GM03348 (cell line): ENCODE data around the gene GNLY.
A peak's percentile ranks its signal among the peaks of the same experiment; 100 is the strongest.

Experiments used
- DNase-seq: peaks from one replicate; pipeline ENCODE4 v3.0.0; 2012; ENCODE audit warnings: low spot score

Gene GNLY

GRCh38 chr2:85728883-85729824 is 35.0 kb downstream of the GNLY start:
- peak; percentile 92 for DNase-seq

- DNase-seq = no peak
These were observed 35.8 kb downstream of the GNLY start for GRCh38 chr2:85729825-85730510.

DNA sequence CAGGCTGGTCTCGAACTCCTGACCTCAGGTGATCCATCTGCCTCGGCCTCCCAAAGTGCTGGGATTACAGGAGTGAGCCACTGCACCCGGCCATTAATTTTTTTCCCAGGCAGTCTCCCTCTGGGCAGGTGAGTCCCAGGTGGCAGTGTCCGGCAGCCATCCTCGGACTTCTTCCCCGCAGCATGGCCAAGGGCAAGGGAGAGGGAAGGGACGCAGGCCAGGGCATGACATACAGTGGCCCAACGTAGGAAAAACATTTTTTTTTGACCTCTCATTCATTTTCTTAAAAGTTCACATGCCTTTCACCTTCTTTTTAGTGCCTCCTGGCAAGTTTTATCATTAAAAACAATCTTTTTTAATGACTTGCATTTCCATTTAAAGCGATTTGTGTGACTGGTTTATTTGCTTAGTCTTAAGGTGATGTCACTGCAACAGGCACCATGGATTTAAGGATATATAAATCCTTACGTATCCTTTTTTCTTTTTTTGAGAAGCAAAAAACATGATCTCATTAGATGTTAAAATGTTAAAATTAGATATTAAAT is 36.6 kb downstream of the GNLY start:
- DNase-seq = no peak

DNA sequence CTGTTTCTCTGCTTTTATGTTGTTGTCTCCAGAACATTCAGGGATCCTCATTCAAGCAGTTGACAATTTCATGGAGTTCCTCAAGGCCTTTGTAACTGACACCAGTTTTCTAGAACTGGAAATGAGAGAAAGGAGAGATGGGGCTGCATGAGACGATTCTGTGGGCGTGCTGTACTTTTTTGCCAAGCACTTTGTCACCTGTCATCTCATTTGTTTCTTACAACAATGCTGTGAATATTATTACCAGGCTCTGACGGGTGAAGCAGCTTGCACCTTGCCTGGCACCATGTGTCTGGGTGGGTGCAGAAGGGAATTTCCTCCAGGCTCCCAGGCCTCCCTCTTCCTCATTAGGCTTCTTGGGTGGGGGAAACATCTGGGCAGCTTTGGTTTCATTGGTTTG is 37.4 kb downstream of the GNLY start:
- DNase-seq = no peak

GRCh38 chr2:85732467-85733120 is 38.4 kb downstream of the GNLY start:
- DNase-seq = no peak

DNA sequence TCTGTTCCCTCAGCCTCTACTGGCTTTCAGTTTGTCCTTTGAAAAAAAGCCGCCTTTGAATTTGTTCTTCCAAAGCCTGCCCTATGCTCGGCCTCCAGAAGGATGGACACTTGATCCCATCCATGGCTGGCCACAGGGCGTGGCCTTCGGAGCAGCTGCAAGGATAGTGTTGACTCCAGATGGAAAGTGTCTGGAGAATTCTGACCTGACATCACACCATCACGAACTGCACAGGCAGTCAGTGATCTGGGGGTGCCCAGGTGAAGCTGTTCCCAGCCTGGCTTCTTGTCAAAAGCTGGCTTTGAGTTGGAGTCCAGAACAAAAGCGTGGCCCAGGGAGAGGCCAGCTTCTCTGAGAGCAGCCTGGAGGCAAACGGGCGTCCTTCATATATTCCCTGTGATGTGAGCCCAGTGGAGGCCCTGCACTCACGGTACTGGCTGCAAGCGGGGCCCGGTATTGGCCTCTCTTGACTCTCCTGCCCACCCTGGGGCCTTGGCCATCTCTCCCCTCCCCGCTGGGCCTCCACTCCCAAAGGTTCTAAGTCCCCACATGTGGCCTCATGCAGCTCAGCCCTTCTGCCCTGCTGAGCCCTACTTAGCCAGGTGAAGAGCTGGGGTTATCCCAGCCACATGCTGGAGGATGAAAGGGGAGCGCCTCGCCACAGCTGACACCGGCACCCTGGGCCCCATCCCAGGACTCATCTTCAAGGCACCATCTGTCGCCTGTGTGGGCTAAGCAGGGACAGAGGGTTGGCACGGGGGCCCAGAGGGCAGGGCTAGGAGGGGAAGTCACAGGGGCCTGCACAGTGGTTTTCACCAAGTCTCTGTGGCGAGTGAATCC is 39.2 kb downstream of the GNLY start:
- DNase-seq = no peak

GRCh38 chr2:85734015-85734414 is 39.9 kb downstream of the GNLY start:
- DNase-seq = no peak

DNA sequence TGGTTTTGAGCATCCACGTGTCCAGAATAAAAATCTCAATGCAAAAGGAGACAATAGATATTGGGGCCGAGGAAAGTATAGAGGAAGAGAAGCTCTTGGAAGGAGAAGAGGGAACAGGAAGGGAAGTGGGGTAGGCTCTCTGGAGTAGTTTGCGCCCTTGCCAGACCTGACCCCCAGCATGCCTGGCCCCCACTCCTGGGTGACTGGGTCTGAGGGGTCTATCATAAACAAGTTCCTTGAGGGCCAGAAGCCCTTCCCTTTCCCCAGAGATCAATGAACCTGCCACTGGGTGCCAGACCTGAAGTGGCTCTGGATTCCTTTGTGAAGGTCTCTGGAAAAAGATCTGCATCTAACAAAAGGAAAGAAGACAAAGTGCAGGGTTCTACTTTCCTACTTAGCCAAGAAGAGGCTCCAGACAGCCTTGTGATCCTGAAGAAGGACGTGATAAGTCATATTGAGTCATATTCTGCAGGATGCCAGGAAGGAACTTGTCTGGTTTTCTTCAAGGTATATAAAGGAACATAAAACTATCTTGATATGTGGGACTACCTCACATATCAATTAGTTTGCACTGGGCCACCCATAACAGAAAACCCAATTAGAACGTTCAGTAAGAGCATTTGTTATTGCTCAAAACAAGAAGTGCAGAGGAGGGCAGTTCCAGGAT is 40.9 kb downstream of the GNLY start:
- DNase-seq = peak; percentile 33

- DNase-seq = no peak
These were observed 41.5 kb downstream of the GNLY start for GRCh38 chr2:85735691-85736090.

DNA sequence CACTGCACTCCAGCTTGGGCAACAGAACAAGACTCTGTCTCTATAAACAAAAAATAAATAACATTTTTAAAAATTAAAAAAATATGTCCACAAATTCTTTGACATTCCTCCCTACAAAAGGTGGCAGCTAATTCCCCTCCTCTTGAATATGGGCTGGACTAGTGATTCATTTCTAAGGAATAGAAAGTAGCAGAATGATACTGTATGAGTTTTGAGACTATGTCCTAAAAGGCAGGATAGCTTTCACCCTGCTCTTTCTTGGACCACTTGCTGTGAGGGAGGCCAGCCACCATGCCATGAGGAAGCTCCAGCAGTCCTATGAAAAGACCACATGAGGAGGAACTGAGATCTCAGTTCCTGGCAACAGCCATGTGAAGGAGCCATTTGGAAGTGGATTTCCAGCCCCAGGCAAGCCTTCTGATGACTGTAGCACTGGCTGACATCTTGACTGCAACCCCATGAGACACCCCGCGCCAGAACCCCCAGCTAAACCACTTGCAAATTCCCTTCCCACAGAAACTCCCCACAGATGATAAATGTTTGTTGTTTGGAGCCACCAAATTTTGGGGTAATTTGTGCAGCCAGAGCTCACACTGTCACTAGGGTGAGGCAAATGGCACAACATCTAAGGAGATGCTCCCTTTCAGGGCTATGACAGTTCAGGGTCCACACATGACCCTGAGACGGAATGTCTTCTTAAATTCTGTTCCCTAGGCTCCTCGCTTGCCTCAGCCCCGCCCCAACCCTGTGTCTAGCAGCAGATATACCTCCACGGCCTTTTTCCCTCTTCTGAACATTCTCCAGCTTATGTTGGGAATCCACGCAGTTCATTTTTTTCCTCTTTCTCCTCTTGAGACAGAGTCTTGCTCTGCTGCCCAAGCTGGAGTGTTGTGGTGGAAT is 42.5 kb downstream of the GNLY start:
- DNase-seq = peak; percentile 24

DNA sequence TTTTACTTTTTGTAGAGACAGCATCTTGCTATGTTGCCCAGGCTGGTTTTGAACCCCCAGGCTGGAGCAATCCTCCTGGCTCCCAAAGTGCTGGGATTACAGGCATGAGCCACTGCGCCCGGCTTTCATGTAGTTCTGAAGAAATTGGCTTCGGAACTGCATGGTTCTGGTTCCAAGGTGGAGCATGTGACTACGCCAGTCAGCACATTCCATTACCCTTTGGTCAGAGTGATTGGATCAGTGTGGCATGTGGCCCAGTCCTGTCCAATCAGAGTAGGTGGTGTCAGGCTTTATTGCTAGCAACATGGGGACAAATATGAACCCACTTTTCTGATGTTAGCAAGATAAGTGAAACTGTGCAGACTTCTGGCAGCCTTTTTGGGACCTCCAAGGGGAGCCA is 43.3 kb downstream of the GNLY start:
- DNase-seq = peak; percentile 89

- DNase-seq = no peak
These were observed 43.8 kb downstream of the GNLY start for GRCh38 chr2:85737961-85738360.

- DNase-seq = no peak
These were observed 46.0 kb downstream of the GNLY start for GRCh38 chr2:85740193-85740592.

GRCh38 chr2:85741211-85741832 is 47.2 kb downstream of the GNLY start:
- no peak for DNase-seq

GRCh38 chr2:85741833-85742455 is 47.8 kb downstream of the GNLY start:
- DNase-seq = peak; percentile 82

GRCh38 chr2:85743304-85743978 is 49.3 kb downstream of the GNLY start:
- DNase-seq = peak; percentile 32

- no peak for DNase-seq
These were observed 49.9 kb downstream of the GNLY start for GRCh38 chr2:85744055-85744454.
